HepG2 (cell line): ENCODE results near the gene F12. TPM values are rescaled to one million over a fixed set of nuclear protein-coding genes. Genes with fewer than 3 reads are reported as not detected.

Source experiments
- ATAC-seq: fragments of 200-7000 bp; cut with Tn5 transposase; 3 replicates; pipeline ENCODE4 v1.9.1; 2020; ENCODE audit warnings: mild to moderate bottlenecking, moderate library complexity
- BruUV-seq: library from RNA; stranded (reverse); fragments of 400-500 nt; replicated peaks from 2 replicates; lab custom pipeline; 2021; lab: Mats Ljungman, UMichigan
- CTCF ChIA-PET: fragments of 300-600 bp; formaldehyde crosslinking; extraction: SDS; loops from one replicate; lab custom pipeline; 2021; ENCODE audit warnings: low total read pairs, inconsistent platforms, low intra/inter-chr PET ratio; lab: Yijun Ruan, JAX
- POLR2A ChIA-PET: fragments of 350-600 bp; sonication (Branson Sonifier 250); formaldehyde crosslinking; loops from one replicate; lab custom pipeline; 2020; ENCODE audit warnings: antibody characterized with exemption, inconsistent platforms; lab: Yijun Ruan, JAX
- DNase-seq: peaks from one replicate; pipeline ENCODE4 v3.0.0-alpha.2; 2015; ENCODE audit warnings: low spot score
- FAIRE-seq: peaks from 3 replicates; lab custom pipeline; 2011; peaks lifted over from hg19 to GRCh38; lab: Jason Lieb, UNC
- H2AFZ ChIP-seq: one replicate; pipeline ENCODE4 v1.6.1; 2011; ENCODE audit warnings: low read length, inconsistent platforms
- H3K27ac ChIP-seq: fragments of 300-600 bp; 3 replicates; pipeline ENCODE4 v1.8.0; 2011; ENCODE audit warnings: mixed run types, mild to moderate bottlenecking, mixed read lengths, low read length, inconsistent platforms; ENCODE audit not compliant: insufficient read depth; ENCODE audit errors: extremely low read length
- H3K27me3 ChIP-seq, 2 experiments: fragments of 200-600 bp in 1 of 2; 2 replicates in 1 of 2; 3 replicates in 1 of 2; pipeline versions ENCODE4 v1.6.0 to v1.8.0; 2011; ENCODE audit warnings: low read length in 2 of 2, mild to moderate bottlenecking in 2 of 2, moderate library complexity in 2 of 2, inconsistent platforms in 1 of 2; ENCODE audit not compliant: insufficient read depth in 2 of 2, control insufficient read depth in 1 of 2
- H3K36me3 ChIP-seq, 2 experiments: fragments of 200-600 bp in 1 of 2; replicated peaks in 1 of 2; 2 replicates in 1 of 2; 3 replicates in 1 of 2; pipeline versions ENCODE4 v1.5.1 to v1.8.0; 2011; ENCODE audit warnings: low read length in 2 of 2, inconsistent platforms in 1 of 2; ENCODE audit not compliant: insufficient read depth in 2 of 2, control insufficient read depth in 1 of 2
- H3K4me1 ChIP-seq: 2 replicates; pipeline ENCODE4 v1.5.1; 2012; ENCODE audit warnings: low read length, inconsistent platforms; ENCODE audit not compliant: insufficient read depth
- H3K4me2 ChIP-seq: 2 replicates; pipeline ENCODE4 v1.6.0; 2011; ENCODE audit warnings: low read depth, low read length, inconsistent platforms
- H3K4me3 ChIP-seq, 3 experiments: fragments of 200-600 bp in 1 of 3; sonication (generic), shearing (Covaris generic) in 1 of 3; replicated peaks in 1 of 3; 2 replicates each; pipeline ENCODE4 v1.5.1; 2011 to 2016; ENCODE audit warnings: low read length in 3 of 3, inconsistent platforms in 2 of 3, low read depth in 2 of 3, mild to moderate bottlenecking in 2 of 3, control low read depth in 1 of 3, mixed read lengths in 1 of 3; ENCODE audit not compliant: insufficient read depth in 1 of 3
- H3K79me2 ChIP-seq: one replicate; pipeline ENCODE4 v1.6.1; 2011; ENCODE audit warnings: low read length, inconsistent platforms; ENCODE audit not compliant: insufficient read depth
- H3K9ac ChIP-seq: 2 replicates; pipeline ENCODE4 v1.6.0; 2011; ENCODE audit warnings: mild to moderate bottlenecking, low read depth, low read length, inconsistent platforms; ENCODE audit not compliant: insufficient read depth
- H3K9me3 ChIP-seq: 2 replicates; pipeline ENCODE4 v1.5.1; 2012; ENCODE audit warnings: mild to moderate bottlenecking, low read length
- H4K20me1 ChIP-seq: 2 replicates; pipeline ENCODE4 v1.6.0; 2011; ENCODE audit warnings: inconsistent platforms, mild to moderate bottlenecking, low read length, moderate library complexity; ENCODE audit not compliant: insufficient read depth
- CBX5 ChIP-seq: sonication (generic); formaldehyde crosslinking; IDR thresholded peaks from 2 replicates; pipeline ENCODE4 v1.4.0; 2020; ENCODE audit warnings: missing genetic modification reagents, borderline replicate concordance
- CHD2 ChIP-seq: IDR thresholded peaks from 2 replicates; pipeline ENCODE4 v1.6.1; 2011; ENCODE audit warnings: low read depth, low read length, improper control_type of control experiment
- HNRNPLL ChIP-seq: fragments of 200-400 bp; formaldehyde crosslinking; IDR thresholded peaks from 2 replicates; pipeline ENCODE4 v1.6.1; 2017; ENCODE audit warnings: mild to moderate bottlenecking, low read depth, low read length; ENCODE audit not compliant: poor library complexity, severe bottlenecking
- LRRFIP1 ChIP-seq: sonication (generic); formaldehyde crosslinking; conservative IDR thresholded peaks from 2 replicates; pipeline ENCODE4 v1.4.0; 2020; ENCODE audit warnings: missing genetic modification reagents
- MIXL1 ChIP-seq: IDR thresholded peaks from 2 replicates; pipeline ENCODE4 v1.6.1; 2016
- NFAT5 ChIP-seq: sonication (generic); formaldehyde crosslinking; IDR thresholded peaks from 2 replicates; pipeline ENCODE4 v1.4.0; 2020; ENCODE audit warnings: missing genetic modification reagents
- REPIN1 ChIP-seq: sonication (generic); formaldehyde crosslinking; IDR thresholded peaks from 2 replicates; pipeline ENCODE4 v1.8.0; 2022; ENCODE audit warnings: missing genetic modification reagents, low read depth, mild to moderate bottlenecking, borderline replicate concordance
- ZMYM3 ChIP-seq: sonication (generic); formaldehyde crosslinking; IDR thresholded peaks from 2 replicates; pipeline ENCODE4 v1.5.1; 2020; ENCODE audit warnings: mild to moderate bottlenecking, missing genetic modification reagents
- ZNF512 ChIP-seq: sonication (generic); formaldehyde crosslinking; IDR thresholded peaks from 2 replicates; pipeline ENCODE4 v1.4.0; 2020; ENCODE audit warnings: mild to moderate bottlenecking, missing genetic modification reagents
- WGBS: methylation state at CpG from one replicate; pipeline ENCODE4 v1.1.6; 2017; ENCODE audit warnings: low lambda C conversion rate; 5-methylcytosine and 5-hydroxymethylcytosine counted together
- in situ Hi-C: cut with HindIII; loops from 2 replicates; pipeline ENCODE4 v1.10.0; 2017; ENCODE audit warnings: low pct_unique_long_range_greater_than_20kb; ENCODE audit not compliant: extremely low pct_ligation_motif_present
- intact Hi-C: fragments of 100-400 bp; cut with micrococcal nuclease; formaldehyde crosslinking; loops from one replicate; pipeline ENCODE4 v1.10.0; 2022; ENCODE audit not compliant: unreplicated experiment
- polyA plus RNA-seq, 8 experiments: library from polyadenylated mRNA; depleted of rRNA in 3 of 8; stranded (reverse) in 7 of 8; unstranded in 1 of 8; fragments of >200 nt; fragmentation: Illumina TruSeq in 4 of 8; extraction: Trizol in 4 of 8; gene quantifications; 2 replicates each; pipeline versions ENCODE4 v1.2.1 to v1.2.3, GENCODE V29; 2011 to 2016; ENCODE audit warnings: low read depth in 4 of 8, missing spikeins in 1 of 8, mixed read lengths in 1 of 8; ENCODE audit not compliant: insufficient read depth in 1 of 8
- total RNA-seq, 5 experiments: library from RNA; depleted of rRNA; stranded (reverse); fragments of >200 nt; fragmentation: Illumina TruSeq; extraction: Trizol; gene quantifications; 2 replicates each; pipeline ENCODE4 v1.2.3, GENCODE V29; 2016; ENCODE audit warnings: low read depth in 1 of 5

F12 gene
- total and polyA plus RNA-seq, 2 of the 13 experiments (the other 11 are each of a cell fraction or from before 2014, with no cell fraction given), result 2.5 to 3.0 TPM

- no peak for TF ChIP-seq NFAT5 (CRISPR knock-in tag)
Measured at GRCh38 chr5:177355868-177356168, 53.5 kb downstream of the F12 start (continued).

- intact Hi-C loops, result no loop called here
- Histone ChIP-seq H3K79me2 (peaks cover 11% of the 10 kb centered on the region), H3K9me3 (no peaks in the 10 kb centered on the region), H3K4me2 (peak overlapping the region; percentile 75; the same call in 1 of the 2 replicates), H2AFZ (no peak overlapping the region), H3K4me1 (peaks cover 88% of the 10 kb centered on the region), H3K4me3 (peak overlapping the region in 1 of 3 experiments; percentile 33; a peak in 1 of 6 replicates), H4K20me1 (no peaks in the 10 kb centered on the region), H3K27ac (no peak overlapping the region), H3K9ac (peak overlapping the region; percentile 45), H3K27me3 (peaks cover 0 to 6% of the 10 kb centered on the region in 2 experiments; a peak in 1 of 5 replicates), H3K36me3 (no peaks in the 10 kb centered on the region)
- DNase-seq (no peak), FAIRE-seq (no peak), ATAC-seq (no peak)
- POLR2A ChIA-PET, result interaction anchor here (0.6 to 6.8 kb wide), 10 partner anchors 10 to 268 kb away, joined by 3 to 84 read pairs (median 10); partner anchors contain the start of genes F12 and FGFR4
- 100% methylated on average over 1 of the region's 1 CpG for WGBS
- in situ Hi-C loops, result loop anchor here (25.0 kb wide), 1 partner anchor 818 kb away; the partner anchor contains the start of genes CDHR2 and RNF44
- CTCF ChIA-PET, result no interaction called here
- BruUV-seq, result no TSS peak
- TF ChIP-seq ZMYM3 (CRISPR knock-in tag) (0 out of 2 replicates have a peak, but pooled peaks have one; percentile 42), HNRNPLL (no peak), CBX5 (CRISPR knock-in tag) (no peak), REPIN1 (no peak), MIXL1 (no peak), LRRFIP1 (CRISPR knock-in tag) (no peak), CHD2 (no peak), ZNF512 (CRISPR knock-in tag) (no peak)
Measured at GRCh38 chr5:177355162-177355867, 54.0 kb downstream of the F12 start.
